ENCODE measurements around the gene CLCN7. TPM values are rescaled to one million over a fixed set of nuclear protein-coding genes. Genes with fewer than 3 reads are reported as not detected.
A peak's percentile ranks its signal among the peaks of the same experiment; 100 is the strongest.

Gene CLCN7
- total RNA-seq, 2 donors from 2014 or later: 19.4 to 31.7 TPM

GRCh38 chr16:1492082-1492922 lies 17.5 kb upstream of the CLCN7 start:
- H3K9me3 ChIP-seq: no peaks in the 10 kb centered on the region
- H3K27ac ChIP-seq: peak overlapping the region; percentile 92 to 95
- H3K27me3 ChIP-seq: no peaks in the 10 kb centered on the region
- DNase-seq (ENCODE audit: low spot score): no peak
- H3K4me3 ChIP-seq: peak overlapping the region in 1 of 2 donors; percentile 80
- H3K4me1 ChIP-seq: peaks cover 0 to 30% of the 10 kb centered on the region in 2 donors
- peaks cover 19% of the 10 kb centered on the region for H3K36me3 ChIP-seq
- TF ChIP-seq, protein P1, sequence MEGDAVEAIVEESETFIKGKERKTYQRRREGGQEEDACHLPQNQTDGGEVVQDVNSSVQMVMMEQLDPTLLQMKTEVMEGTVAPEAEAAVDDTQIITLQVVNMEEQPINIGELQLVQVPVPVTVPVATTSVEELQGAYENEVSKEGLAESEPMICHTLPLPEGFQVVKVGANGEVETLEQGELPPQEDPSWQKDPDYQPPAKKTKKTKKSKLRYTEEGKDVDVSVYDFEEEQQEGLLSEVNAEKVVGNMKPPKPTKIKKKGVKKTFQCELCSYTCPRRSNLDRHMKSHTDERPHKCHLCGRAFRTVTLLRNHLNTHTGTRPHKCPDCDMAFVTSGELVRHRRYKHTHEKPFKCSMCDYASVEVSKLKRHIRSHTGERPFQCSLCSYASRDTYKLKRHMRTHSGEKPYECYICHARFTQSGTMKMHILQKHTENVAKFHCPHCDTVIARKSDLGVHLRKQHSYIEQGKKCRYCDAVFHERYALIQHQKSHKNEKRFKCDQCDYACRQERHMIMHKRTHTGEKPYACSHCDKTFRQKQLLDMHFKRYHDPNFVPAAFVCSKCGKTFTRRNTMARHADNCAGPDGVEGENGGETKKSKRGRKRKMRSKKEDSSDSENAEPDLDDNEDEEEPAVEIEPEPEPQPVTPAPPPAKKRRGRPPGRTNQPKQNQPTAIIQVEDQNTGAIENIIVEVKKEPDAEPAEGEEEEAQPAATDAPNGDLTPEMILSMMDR (IDR thresholded peaks at IDR 0.05): no peak

GRCh38 chr16:1491327-1491726 lies 16.5 kb upstream of the CLCN7 start:
- Histone ChIP-seq H3K9me3 (no peaks in the 10 kb centered on the region), H3K4me3 (no peak overlapping the region), H3K4me1 (peaks cover 0 to 30% of the 10 kb centered on the region in 2 donors), H3K36me3 (peaks cover 9% of the 10 kb centered on the region), H3K27me3 (no peaks in the 10 kb centered on the region), H3K27ac (no peak overlapping the region)
- TF ChIP-seq, protein P1 (IDR thresholded peaks at IDR 0.05): no peak
- DNase-seq (ENCODE audit: low spot score): no peak

GRCh38 chr16:1489077-1489476 lies 14.2 kb upstream of the CLCN7 start:
- H3K27ac ChIP-seq: no peak overlapping the region
- H3K9me3 ChIP-seq: no peaks in the 10 kb centered on the region
- no peak overlapping the region for H3K4me3 ChIP-seq
- H3K4me1 ChIP-seq: peaks cover 0 to 12% of the 10 kb centered on the region in 2 donors
- TF ChIP-seq, protein P1 (IDR thresholded peaks at IDR 0.05): no peak
- no peak for DNase-seq (ENCODE audit: low spot score)
- H3K27me3 ChIP-seq: no peaks in the 10 kb centered on the region
- no peaks in the 10 kb centered on the region for H3K36me3 ChIP-seq

DNA sequence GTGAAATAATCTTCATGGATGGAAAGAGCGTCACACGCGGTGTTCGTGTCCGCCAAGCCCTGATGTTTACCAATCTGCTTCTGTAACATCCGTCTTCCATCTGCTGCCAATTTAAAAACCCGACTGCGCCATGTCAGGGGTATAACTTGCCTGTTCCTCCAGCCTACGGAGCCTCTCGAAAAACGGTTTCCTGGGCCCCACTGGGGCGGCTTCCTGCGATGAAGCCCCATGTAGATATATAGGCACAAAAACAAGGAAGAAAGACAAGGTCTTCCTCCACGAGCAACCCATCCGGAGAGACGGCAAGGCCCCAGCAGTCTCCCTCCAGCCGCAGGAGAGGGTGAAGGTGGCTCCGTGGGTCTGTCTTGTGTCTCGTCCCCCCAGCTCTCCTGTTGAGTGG lies 13.8 kb upstream of the CLCN7 start, which contains the start of gene PTX4:
TSS of gene PTX4 (minus strand) at position 326 of the 400 bp plus-strand sequence. CDS start at position 291, 35 bp downstream.
- TF ChIP-seq, protein P1 (IDR thresholded peaks at IDR 0.05): no peak
- DNase-seq (ENCODE audit: low spot score): no peak
- Histone ChIP-seq H3K9me3 (no peaks in the 10 kb centered on the region), H3K4me1 (peaks cover 0 to 7% of the 10 kb centered on the region in 2 donors), H3K27ac (no peak within 1 kb of the TSS), H3K27me3 (no peaks in the 10 kb centered on the region), H3K36me3 (no peaks in the 10 kb centered on the region), H3K4me3 (no peak within 1 kb of the TSS)

GRCh38 chr16:1488054-1488601 lies 13.3 kb upstream of the CLCN7 start:
- Histone ChIP-seq H3K27me3 (no peaks in the 10 kb centered on the region), H3K4me3 (no peak overlapping the region)
- no peak for DNase-seq (ENCODE audit: low spot score)

More at GRCh38 chr16:1488054-1488601, 13.3 kb upstream of the CLCN7 start:
- H3K4me1 ChIP-seq: peaks cover 0 to 7% of the 10 kb centered on the region in 2 donors
- H3K36me3 ChIP-seq: no peaks in the 10 kb centered on the region
- TF ChIP-seq, protein P1 (IDR thresholded peaks at IDR 0.05): no peak
- H3K9me3 ChIP-seq: no peaks in the 10 kb centered on the region
- H3K27ac ChIP-seq: no peak overlapping the region
